ENCODE results near the gene HSPA12B.

GRCh38 chr20:3749689-3750531, 17.4 kb downstream of the HSPA12B start:
- TF ChIP-seq ZNF423 (tag by site-specific recombination; IDR thresholded peaks at IDR 0.05) (no peak), CTCF (tag by site-specific recombination; IDR thresholded peaks at IDR 0.05) (no peak), ZNF121 (tag by site-specific recombination; IDR thresholded peaks at IDR 0.05) (no peak), ZBTB49 (tag by site-specific recombination; IDR thresholded peaks at IDR 0.05; ENCODE audit: low read depth) (no peak), ZNF398 (tag by site-specific recombination; IDR thresholded peaks at IDR 0.05) (no peak), MZF1 (tag by site-specific recombination; IDR thresholded peaks at IDR 0.05; ENCODE audit: borderline replicate concordance) (no peak), ZNF324 (tag by site-specific recombination; IDR thresholded peaks at IDR 0.05) (no peak), YY1 (tag by site-specific recombination; IDR thresholded peaks at IDR 0.05) (no peak), HOXA7 (CRISPR knock-in tag; IDR thresholded peaks at IDR 0.05; ENCODE audit: borderline replicate concordance) (no peak), REST (tag by site-specific recombination; IDR thresholded peaks at IDR 0.05) (no peak)
